Esophagus muscularis mucosa (tissue), 4 donors: ENCODE data around the gene ULK4.

Source experiments
- CTCF ChIP-seq, 3 experiments: fragments of 200-600 bp in 2 of 3; fragments of 450-650 bp in 1 of 3; sonication (generic) in 2 of 3; IDR thresholded peaks; one replicate each; pipeline ENCODE4 v1.5.1; 2017 to 2019; ENCODE audit warnings: antibody characterized with exemption in 3 of 3, mild to moderate bottlenecking in 2 of 3, moderate library complexity in 1 of 3
- EP300 ChIP-seq: sonication (generic); formaldehyde crosslinking; IDR thresholded peaks from one replicate; pipeline ENCODE4 v1.6.1; 2017; ENCODE audit warnings: antibody characterized with exemption
- POLR2A ChIP-seq: fragments of 450-650 bp; IDR thresholded peaks from one replicate; pipeline ENCODE4 v1.6.1; 2017; ENCODE audit warnings: antibody characterized with exemption, moderate library complexity, mild to moderate bottlenecking, low read depth

- TF ChIP-seq CTCF (IDR thresholded peaks at IDR 0.05) = no peak
- no peak for TF ChIP-seq POLR2A
- no peak for TF ChIP-seq EP300
Measured at GRCh38 chr3:41966206-41966605, 4.3 kb upstream of the ULK4 start.
